KMS-11 (cell line): ENCODE results near the gene ELMO1.

ENCODE experiments used
- H2AFZ ChIP-seq: fragments of 200-600 bp; sonication (generic); 2 replicates; pipeline ENCODE4 v1.6.1; 2016; ENCODE audit warnings: antibody characterized with exemption, mixed run types, low read depth
- H3K27ac ChIP-seq: fragments of 200-600 bp; sonication (generic); 2 replicates; pipeline ENCODE4 v1.6.1; 2016; ENCODE audit warnings: mild to moderate bottlenecking, mixed run types
- H3K27me3 ChIP-seq: fragments of 200-600 bp; sonication (generic); 2 replicates; pipeline ENCODE4 v1.6.1; 2017; ENCODE audit warnings: mild to moderate bottlenecking, low read depth, mixed run types, moderate library complexity; ENCODE audit not compliant: insufficient read depth
- H3K36me3 ChIP-seq: fragments of 200-600 bp; sonication (generic); 2 replicates; pipeline ENCODE4 v1.6.1; 2017; ENCODE audit warnings: mild to moderate bottlenecking, mixed run types; ENCODE audit not compliant: insufficient read depth
- H3K4me1 ChIP-seq: fragments of 200-600 bp; sonication (generic); 2 replicates; pipeline ENCODE4 v1.6.1; 2016; ENCODE audit warnings: mild to moderate bottlenecking, low read depth, mixed run types; ENCODE audit not compliant: poor library complexity, severe bottlenecking
- H3K4me2 ChIP-seq: fragments of 200-600 bp; sonication (generic); 2 replicates; pipeline ENCODE4 v1.7.0; 2016; ENCODE audit warnings: mild to moderate bottlenecking, mixed run types
- H3K4me3 ChIP-seq: fragments of 200-600 bp; sonication (generic); IDR thresholded peaks from 2 replicates; pipeline ENCODE4 v1.6.1; 2017; ENCODE audit warnings: low read depth, low read length, mixed read lengths; ENCODE audit not compliant: insufficient read depth
- H3K79me2 ChIP-seq: fragments of 200-600 bp; sonication (generic); 2 replicates; pipeline ENCODE4 v1.6.1; 2016; ENCODE audit warnings: low read depth, mixed run types; ENCODE audit not compliant: insufficient read depth
- H3K9ac ChIP-seq: fragments of 200-600 bp; sonication (generic); 2 replicates; pipeline ENCODE4 v1.6.1; 2016; ENCODE audit warnings: mild to moderate bottlenecking, mixed run types
- H4K20me1 ChIP-seq: fragments of 200-600 bp; sonication (generic); 2 replicates; pipeline ENCODE4 v1.6.1; 2016; ENCODE audit warnings: mild to moderate bottlenecking, mixed run types; ENCODE audit not compliant: insufficient read depth
- CTCF ChIP-seq: fragments of 200-600 bp; sonication (generic); conservative IDR thresholded peaks from 2 replicates; pipeline ENCODE4 v1.6.1; 2017; ENCODE audit warnings: low read depth, mild to moderate bottlenecking, antibody characterized with exemption, low read length, moderate library complexity, mixed read lengths

Gene ELMO1

GRCh38 chr7:37162106-37162505, 286.6 kb downstream of the ELMO1 start:
- Histone ChIP-seq H3K4me3 (no peak overlapping the region), H3K27me3 (no peaks in the 10 kb centered on the region), H2AFZ (no peak overlapping the region), H3K27ac (no peak overlapping the region), H3K4me2 (no peak overlapping the region), H3K9ac (no peak overlapping the region), H3K79me2 (no peaks in the 10 kb centered on the region), H4K20me1 (no peaks in the 10 kb centered on the region), H3K4me1 (no peaks in the 10 kb centered on the region), H3K36me3 (no peaks in the 10 kb centered on the region)
- no peak for TF ChIP-seq CTCF

- H3K4me3 ChIP-seq = no peak overlapping the region
- no peaks in the 10 kb centered on the region for H3K79me2 ChIP-seq
- H3K27me3 ChIP-seq = no peaks in the 10 kb centered on the region
- no peak overlapping the region for H3K4me2 ChIP-seq
- no peak for TF ChIP-seq CTCF
- H2AFZ ChIP-seq = no peak overlapping the region
- no peak overlapping the region for H3K27ac ChIP-seq
- H3K9ac ChIP-seq = no peak overlapping the region
- no peaks in the 10 kb centered on the region for H4K20me1 ChIP-seq
- no peaks in the 10 kb centered on the region for H3K4me1 ChIP-seq
- H3K36me3 ChIP-seq = no peaks in the 10 kb centered on the region
These were observed 288.0 kb downstream of the ELMO1 start for GRCh38 chr7:37160656-37161055.

- TF ChIP-seq CTCF = no peak
- Histone ChIP-seq H3K36me3 (no peaks in the 10 kb centered on the region), H3K4me2 (no peak overlapping the region), H3K27me3 (no peaks in the 10 kb centered on the region), H3K4me3 (no peak overlapping the region), H3K27ac (no peak overlapping the region), H3K4me1 (no peaks in the 10 kb centered on the region), H2AFZ (no peak overlapping the region), H3K9ac (no peak overlapping the region), H3K79me2 (no peaks in the 10 kb centered on the region), H4K20me1 (no peaks in the 10 kb centered on the region)
These were observed 295.3 kb downstream of the ELMO1 start for GRCh38 chr7:37153376-37153775.

- no peak overlapping the region for H3K4me2 ChIP-seq
- no peak overlapping the region for H2AFZ ChIP-seq
These were observed 296.8 kb downstream of the ELMO1 start for GRCh38 chr7:37151741-37152413.

More at GRCh38 chr7:37151741-37152413, 296.8 kb downstream of the ELMO1 start:
- Histone ChIP-seq H3K27me3 (no peaks in the 10 kb centered on the region), H3K79me2 (no peaks in the 10 kb centered on the region), H3K9ac (no peak overlapping the region), H3K27ac (no peak overlapping the region), H3K36me3 (no peaks in the 10 kb centered on the region), H4K20me1 (no peaks in the 10 kb centered on the region), H3K4me3 (no peak overlapping the region), H3K4me1 (no peaks in the 10 kb centered on the region)
- no peak for TF ChIP-seq CTCF
